Measurements from ENCODE around the gene SOCS6.

SOCS6 gene

GRCh38 chr18:70370762-70371733, 82.2 kb downstream of the SOCS6 start:
- H3K4me1 ChIP-seq (ENCODE audit: control insufficient read depth, insufficient read depth, low read length), result peaks cover 6% of the 10 kb centered on the region
- no peaks in the 10 kb centered on the region for H3K9me3 ChIP-seq (ENCODE audit: control insufficient read depth, low read length)
- H3K27me3 ChIP-seq (ENCODE audit: control insufficient read depth, insufficient read depth, low read length, poor library complexity, severe bottlenecking), result no peaks in the 10 kb centered on the region
- 91 to 94% methylated on average over 7 to 9 of the region's 9 CpGs for WGBS, 2 experiments
- no peak overlapping the region for H3K4me3 ChIP-seq (ENCODE audit: insufficient read depth, low read depth, low read length)
- no peaks in the 10 kb centered on the region for H3K36me3 ChIP-seq (ENCODE audit: control insufficient read depth, insufficient read depth, low read length)
- no peak overlapping the region for H3K27ac ChIP-seq (ENCODE audit: insufficient read depth, low read depth, low read length, poor library complexity, severe bottlenecking)

GRCh38 chr18:70371908-70372307, 83.1 kb downstream of the SOCS6 start:
- Histone ChIP-seq H3K4me3 (ENCODE audit: insufficient read depth, low read depth, low read length) (no peak overlapping the region), H3K27ac (ENCODE audit: insufficient read depth, low read depth, low read length, poor library complexity, severe bottlenecking) (no peak overlapping the region), H3K9me3 (ENCODE audit: control insufficient read depth, low read length) (no peaks in the 10 kb centered on the region), H3K4me1 (ENCODE audit: control insufficient read depth, insufficient read depth, low read length) (no peaks in the 10 kb centered on the region), H3K27me3 (ENCODE audit: control insufficient read depth, insufficient read depth, low read length, poor library complexity, severe bottlenecking) (no peaks in the 10 kb centered on the region), H3K36me3 (ENCODE audit: control insufficient read depth, insufficient read depth, low read length) (no peaks in the 10 kb centered on the region)
- 90 to 91% methylated on average over 2 of the region's 2 CpGs for WGBS, 2 experiments

- Histone ChIP-seq H3K4me1 (ENCODE audit: control insufficient read depth, insufficient read depth, low read length) (no peaks in the 10 kb centered on the region), H3K27me3 (ENCODE audit: control insufficient read depth, insufficient read depth, low read length, poor library complexity, severe bottlenecking) (no peaks in the 10 kb centered on the region), H3K4me3 (ENCODE audit: insufficient read depth, low read depth, low read length) (no peak overlapping the region), H3K36me3 (ENCODE audit: control insufficient read depth, insufficient read depth, low read length) (no peaks in the 10 kb centered on the region), H3K27ac (ENCODE audit: insufficient read depth, low read depth, low read length, poor library complexity, severe bottlenecking) (no peak overlapping the region), H3K9me3 (ENCODE audit: control insufficient read depth, low read length) (no peaks in the 10 kb centered on the region)
- 92 to 93% methylated on average over 2 of the region's 2 CpGs for WGBS, 2 experiments
Observed at GRCh38 chr18:70372450-70373041, 83.7 kb downstream of the SOCS6 start.

- no peak overlapping the region for H3K4me3 ChIP-seq (ENCODE audit: insufficient read depth, low read depth, low read length)
- no peak overlapping the region for H3K27ac ChIP-seq (ENCODE audit: insufficient read depth, low read depth, low read length, poor library complexity, severe bottlenecking)
- H3K9me3 ChIP-seq (ENCODE audit: control insufficient read depth, low read length), result no peaks in the 10 kb centered on the region
- WGBS, 2 experiments, result 86 to 89% methylated on average over 5 of the region's 5 CpGs
- H3K36me3 ChIP-seq (ENCODE audit: control insufficient read depth, insufficient read depth, low read length), result no peaks in the 10 kb centered on the region
- no peaks in the 10 kb centered on the region for H3K4me1 ChIP-seq (ENCODE audit: control insufficient read depth, insufficient read depth, low read length)
- H3K27me3 ChIP-seq (ENCODE audit: control insufficient read depth, insufficient read depth, low read length, poor library complexity, severe bottlenecking), result no peaks in the 10 kb centered on the region
Observed at GRCh38 chr18:70373042-70373519, 84.2 kb downstream of the SOCS6 start.

- WGBS, 2 experiments, result 91 to 92% methylated on average over 2 of the region's 2 CpGs
Observed at GRCh38 chr18:70374154-70374553, 85.3 kb downstream of the SOCS6 start.

GRCh38 chr18:70376137-70376913, 87.5 kb downstream of the SOCS6 start:
- Histone ChIP-seq H3K4me3 (ENCODE audit: insufficient read depth, low read depth, low read length) (no peak overlapping the region), H3K27ac (ENCODE audit: insufficient read depth, low read depth, low read length, poor library complexity, severe bottlenecking) (no peak overlapping the region), H3K36me3 (ENCODE audit: control insufficient read depth, insufficient read depth, low read length) (no peaks in the 10 kb centered on the region), H3K27me3 (ENCODE audit: control insufficient read depth, insufficient read depth, low read length, poor library complexity, severe bottlenecking) (no peaks in the 10 kb centered on the region), H3K4me1 (ENCODE audit: control insufficient read depth, insufficient read depth, low read length) (peaks cover 2% of the 10 kb centered on the region), H3K9me3 (ENCODE audit: control insufficient read depth, low read length) (no peaks in the 10 kb centered on the region)
- WGBS, 2 experiments, result 96 to 98% methylated on average over 14 of the region's 15 CpGs

More at GRCh38 chr18:70374154-70374553, 85.3 kb downstream of the SOCS6 start:
- no peak overlapping the region for H3K27ac ChIP-seq (ENCODE audit: insufficient read depth, low read depth, low read length, poor library complexity, severe bottlenecking)
- H3K27me3 ChIP-seq (ENCODE audit: control insufficient read depth, insufficient read depth, low read length, poor library complexity, severe bottlenecking), result no peaks in the 10 kb centered on the region
- no peak overlapping the region for H3K4me3 ChIP-seq (ENCODE audit: insufficient read depth, low read depth, low read length)
- H3K4me1 ChIP-seq (ENCODE audit: control insufficient read depth, insufficient read depth, low read length), result no peaks in the 10 kb centered on the region
- no peaks in the 10 kb centered on the region for H3K9me3 ChIP-seq (ENCODE audit: control insufficient read depth, low read length)
- H3K36me3 ChIP-seq (ENCODE audit: control insufficient read depth, insufficient read depth, low read length), result no peaks in the 10 kb centered on the region

GRCh38 chr18:70376914-70377258, 88.0 kb downstream of the SOCS6 start:
- H3K27me3 ChIP-seq (ENCODE audit: control insufficient read depth, insufficient read depth, low read length, poor library complexity, severe bottlenecking), result no peaks in the 10 kb centered on the region
- no peak overlapping the region for H3K4me3 ChIP-seq (ENCODE audit: insufficient read depth, low read depth, low read length)
- whole genome bisulfite sequencing, 2 experiments, result 96 to 97% methylated on average over 4 of the region's 4 CpGs
- no peaks in the 10 kb centered on the region for H3K36me3 ChIP-seq (ENCODE audit: control insufficient read depth, insufficient read depth, low read length)
- H3K4me1 ChIP-seq (ENCODE audit: control insufficient read depth, insufficient read depth, low read length), result peaks cover 6% of the 10 kb centered on the region
- no peaks in the 10 kb centered on the region for H3K9me3 ChIP-seq (ENCODE audit: control insufficient read depth, low read length)
- H3K27ac ChIP-seq (ENCODE audit: insufficient read depth, low read depth, low read length, poor library complexity, severe bottlenecking), result no peak overlapping the region

- Histone ChIP-seq H3K4me3 (ENCODE audit: insufficient read depth, low read depth, low read length) (no peak overlapping the region), H3K27me3 (ENCODE audit: control insufficient read depth, insufficient read depth, low read length, poor library complexity, severe bottlenecking) (no peaks in the 10 kb centered on the region), H3K4me1 (ENCODE audit: control insufficient read depth, insufficient read depth, low read length) (peaks cover 6% of the 10 kb centered on the region), H3K9me3 (ENCODE audit: control insufficient read depth, low read length) (no peaks in the 10 kb centered on the region), H3K36me3 (ENCODE audit: control insufficient read depth, insufficient read depth, low read length) (no peaks in the 10 kb centered on the region), H3K27ac (ENCODE audit: insufficient read depth, low read depth, low read length, poor library complexity, severe bottlenecking) (no peak overlapping the region)
- 95 to 96% methylated on average over 8 of the region's 8 CpGs for WGBS, 2 experiments
Observed at GRCh38 chr18:70377317-70377799, 88.5 kb downstream of the SOCS6 start.

GRCh38 chr18:70377857-70378701, 89.2 kb downstream of the SOCS6 start:
- Histone ChIP-seq H3K9me3 (ENCODE audit: control insufficient read depth, low read length) (no peaks in the 10 kb centered on the region), H3K27me3 (ENCODE audit: control insufficient read depth, insufficient read depth, low read length, poor library complexity, severe bottlenecking) (no peaks in the 10 kb centered on the region), H3K4me3 (ENCODE audit: insufficient read depth, low read depth, low read length) (no peak overlapping the region), H3K4me1 (ENCODE audit: control insufficient read depth, insufficient read depth, low read length) (peaks cover 6% of the 10 kb centered on the region), H3K27ac (ENCODE audit: insufficient read depth, low read depth, low read length, poor library complexity, severe bottlenecking) (no peak overlapping the region), H3K36me3 (ENCODE audit: control insufficient read depth, insufficient read depth, low read length) (no peaks in the 10 kb centered on the region)
- 86% methylated on average over 11 to 13 of the region's 13 CpGs for WGBS, 2 experiments

Measured in ectodermal cell (in vitro differentiated cells).